Epithelial cell of proximal tubule (primary cell): ENCODE results near the gene NLE1. TPM values are rescaled to one million over a fixed set of nuclear protein-coding genes. Genes with fewer than 3 reads are reported as not detected.
A peak's percentile ranks its signal among the peaks of the same experiment; 100 is the strongest.

ENCODE experiments used
- DNase-seq: peaks from one replicate; pipeline ENCODE4 v3.0.0-alpha.2; 2011; ENCODE audit warnings: low read depth
- H3K4me3 ChIP-seq: 2 replicates; pipeline ENCODE4 v1.5.1; 2011; ENCODE audit warnings: low read depth, mild to moderate bottlenecking, low read length
- CTCF ChIP-seq: conservative IDR thresholded peaks from 2 replicates; pipeline ENCODE4 v1.5.1; 2012; ENCODE audit warnings: low read depth, mild to moderate bottlenecking, low read length
- total RNA-seq: library from RNA; depleted of rRNA; stranded (reverse); fragments of >200 nt; gene quantifications from 2 replicates; pipeline ENCODE4 v1.2.3, GENCODE V29; 2015

Gene NLE1
- total RNA-seq, 1 donor from 2014 or later, result 27.0 TPM

- no peak for DNase-seq
- TF ChIP-seq CTCF, result no peak
- H3K4me3 ChIP-seq, result peak overlapping the region; percentile 73
These were observed 55.9 kb downstream of the NLE1 start for GRCh38 chr17:35086164-35086563.

DNA sequence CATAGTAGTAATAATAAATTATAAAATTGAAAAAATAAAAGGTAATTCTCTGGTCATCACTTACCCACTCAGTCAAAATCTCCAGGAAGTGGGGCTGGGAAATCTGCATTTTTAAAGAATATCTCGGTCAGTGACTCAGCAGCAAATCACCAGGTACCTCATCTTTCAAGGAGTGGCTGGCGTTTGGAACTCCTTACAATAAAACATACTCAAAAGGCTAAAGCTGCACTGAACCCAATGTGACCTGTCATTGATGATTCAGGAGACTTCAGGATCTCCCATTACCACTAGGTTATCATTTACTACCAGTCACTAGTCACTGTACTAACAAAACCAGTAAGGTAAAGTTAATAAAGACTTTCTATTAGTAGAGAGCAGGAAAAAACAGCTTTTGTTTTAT lies 57.1 kb downstream of the NLE1 start:
- no peak for DNase-seq

DNA sequence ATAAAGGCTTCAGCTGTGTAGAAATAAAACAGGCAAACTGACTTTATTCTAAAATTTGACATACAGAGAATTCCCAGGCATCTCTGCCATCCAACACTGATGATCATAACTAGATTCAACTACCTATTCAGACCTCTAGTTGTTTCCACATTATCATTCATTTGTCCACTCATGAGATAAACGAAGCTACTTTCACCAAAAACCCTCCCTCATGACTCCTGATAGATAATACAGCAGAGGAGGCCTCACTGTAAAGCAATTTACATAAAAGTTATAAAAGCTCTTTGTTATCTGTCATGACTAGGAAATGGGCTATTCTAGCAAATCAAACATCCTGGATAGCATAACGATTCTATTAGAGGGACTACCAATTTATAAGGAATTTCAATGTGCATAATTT lies 59.0 kb downstream of the NLE1 start:
- no peak for DNase-seq
- TF ChIP-seq CTCF, result no peak
- H3K4me3 ChIP-seq, result no peak overlapping the region

More for the DNA sequence above, 57.1 kb downstream of the NLE1 start:
- no peak for TF ChIP-seq CTCF
- no peak overlapping the region for H3K4me3 ChIP-seq

DNA sequence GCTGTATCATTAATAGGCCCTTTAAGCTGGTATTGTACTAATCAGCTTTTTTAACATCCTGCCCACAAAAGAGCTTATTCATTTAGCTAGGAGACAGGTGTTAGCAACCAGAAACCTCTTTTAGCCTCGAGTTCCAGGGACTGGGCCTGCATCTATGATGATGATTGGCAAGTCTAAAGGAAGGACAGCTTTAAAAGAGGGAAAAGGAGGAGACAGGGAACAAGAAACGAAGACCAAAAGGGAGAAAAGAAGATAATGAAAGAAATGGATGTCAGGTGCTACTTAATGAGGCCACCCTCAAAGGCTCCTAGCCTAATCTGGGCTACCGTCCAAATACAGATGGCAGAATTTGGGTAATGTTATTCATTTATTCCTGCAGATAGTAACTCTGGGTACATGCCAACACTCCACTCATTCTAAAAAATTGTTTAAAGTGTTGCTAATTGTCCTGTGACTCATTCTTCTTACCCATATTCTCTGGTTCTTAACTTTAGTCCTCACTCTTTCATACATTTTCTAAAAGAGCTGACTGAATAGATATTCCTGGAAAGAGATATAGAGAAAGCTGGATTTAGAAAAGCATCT lies 59.9 kb downstream of the NLE1 start:
- no peak overlapping the region for H3K4me3 ChIP-seq
- no peak for DNase-seq
- no peak for TF ChIP-seq CTCF

GRCh38 chr17:35081638-35082037 lies 60.5 kb downstream of the NLE1 start:
- DNase-seq, result no peak
- H3K4me3 ChIP-seq, result no peak overlapping the region
- no peak for TF ChIP-seq CTCF

DNA sequence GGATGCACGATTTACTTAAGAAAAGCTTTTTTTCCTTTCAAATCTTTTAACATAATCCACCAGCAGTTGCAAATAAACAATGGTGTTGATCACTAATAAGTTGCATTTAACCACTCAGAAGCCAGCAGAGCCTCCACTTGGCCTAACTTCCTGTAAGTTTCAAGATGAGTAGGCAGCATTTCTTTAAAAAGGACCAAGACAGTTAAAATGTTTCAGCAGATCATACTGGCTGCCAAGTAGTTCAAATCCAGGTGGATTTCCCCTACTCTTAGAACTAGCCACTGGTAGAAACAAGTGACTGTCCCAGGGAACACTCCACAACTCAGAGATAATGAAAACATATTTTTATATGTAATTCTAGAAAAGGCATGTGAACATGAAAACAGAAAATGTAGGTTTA lies 61.6 kb downstream of the NLE1 start:
- no peak for TF ChIP-seq CTCF
- H3K4me3 ChIP-seq, result no peak overlapping the region
- no peak for DNase-seq

- DNase-seq, result no peak
- no peak overlapping the region for H3K4me3 ChIP-seq
- no peak for TF ChIP-seq CTCF
These were observed 62.3 kb downstream of the NLE1 start for GRCh38 chr17:35079547-35080423.
